ENCODE measurements around the gene TIFAB.

- TF ChIP-seq POLR2A (IDR thresholded peaks at IDR 0.05) (no peak), CTCF (IDR thresholded peaks at IDR 0.05) (no peak)
Measured at GRCh38 chr5:135492319-135492626, 40.1 kb upstream of the TIFAB start.

Measured in thyroid gland (tissue), 4 donors.